ENCODE measurements around the gene UBC.

Gene UBC

GRCh38 chr12:124928095-124928911 is 13.9 kb upstream of the UBC start:
- ChIA-PET CTCF (interaction anchor here (0.6 to 1.7 kb wide), 6 partner anchors 10 to 62 kb away, joined by 3 to 13 read pairs (median 4); partner anchors contain the start of gene UBC), POLR2A (interaction anchor here (0.5 to 4.1 kb wide), 8 partner anchors 10 to 900 kb away, joined by 3 to 48 read pairs (median 6); partner anchors contain the start of gene UBC)
- Histone ChIP-seq H3K36me3 (ENCODE audit: control insufficient read depth in 2 of 2, insufficient read depth in 1 of 2, low read length in 2 of 2) (no peaks in the 10 kb centered on the region), H3K4me3 (ENCODE audit: low read depth, low read length) (peak overlapping the region; percentile 26), H3K27ac (ENCODE audit: extremely low read depth, low read depth, low read length) (no peak overlapping the region), H3K9me3 (ENCODE audit: control insufficient read depth, insufficient read depth, low read depth, low read length) (no peaks in the 10 kb centered on the region), H3K4me1 (ENCODE audit: control insufficient read depth, insufficient read depth, low read length) (no peaks in the 10 kb centered on the region)
- TF ChIP-seq IKZF3 (tag by site-specific recombination; IDR thresholded peaks at IDR 0.05) (0 out of 2 replicates have a peak, but pooled peaks have one; percentile 19), ZNF416 (tag by site-specific recombination; IDR thresholded peaks at IDR 0.05) (no peak), SCRT1 (tag by site-specific recombination; IDR thresholded peaks at IDR 0.05; ENCODE audit: borderline replicate concordance) (peak; percentile 92), PRDM2 (tag by site-specific recombination; IDR thresholded peaks at IDR 0.05; ENCODE audit: borderline replicate concordance) (no peak), SCRT2 (tag by site-specific recombination; IDR thresholded peaks at IDR 0.05) (peak; percentile 85), ZNF776 (tag by site-specific recombination; IDR thresholded peaks at IDR 0.05; ENCODE audit: borderline replicate concordance) (no peak)

DNA sequence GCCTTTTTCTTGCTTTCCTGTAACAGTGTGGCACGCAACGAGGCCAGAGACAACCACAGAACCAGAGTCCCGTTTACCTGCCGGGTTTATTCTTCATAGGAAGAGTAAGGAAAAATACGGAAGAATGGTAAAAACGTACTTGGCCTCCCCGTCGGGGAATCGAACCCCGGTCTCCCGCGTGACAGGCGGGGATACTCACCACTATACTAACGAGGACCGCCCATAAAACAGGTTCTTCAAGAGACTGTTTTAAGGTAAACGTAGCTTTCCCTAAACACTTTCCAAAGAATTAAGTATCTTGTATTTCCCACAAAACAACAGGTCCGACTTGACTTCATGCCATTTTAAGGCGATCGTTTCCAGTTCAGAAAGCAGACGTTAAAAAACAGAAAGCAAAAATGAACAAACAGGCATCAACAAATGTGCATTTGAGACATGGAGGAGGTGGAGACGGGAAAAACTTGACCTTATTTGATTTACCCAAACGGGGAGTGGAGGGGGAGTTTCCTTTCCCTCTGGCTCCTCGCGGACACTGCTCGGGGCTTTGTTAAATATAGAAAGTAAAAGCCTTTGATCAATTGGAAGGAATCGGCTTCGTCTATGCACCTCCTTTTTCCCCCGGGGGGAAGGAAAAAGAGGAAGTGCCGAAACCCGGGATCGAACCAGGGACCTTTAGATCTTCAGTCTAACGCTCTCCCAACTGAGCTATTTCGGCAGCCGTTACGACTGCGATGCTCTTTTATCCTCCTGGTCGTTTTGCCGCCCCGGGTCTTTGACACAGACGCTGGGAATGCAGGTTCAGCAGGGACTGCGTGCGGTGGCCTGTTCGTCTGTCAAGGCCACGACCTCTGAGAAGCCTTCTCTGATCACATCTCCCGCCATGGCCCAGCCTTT is 13.0 kb upstream of the UBC start:
- H3K4me3 ChIP-seq (ENCODE audit: low read depth, low read length) = peak overlapping the region; percentile 71
- ChIA-PET POLR2A (interaction anchor here (0.5 to 4.1 kb wide), 5 partner anchors 11 to 152 kb away, joined by 5 to 48 read pairs (median 10); partner anchors contain the start of gene UBC), CTCF (interaction anchor here (1.0 to 1.7 kb wide), 6 partner anchors 10 to 891 kb away, joined by 3 to 13 read pairs (median 4); partner anchors contain the start of gene UBC)
- H3K4me1 ChIP-seq (ENCODE audit: control insufficient read depth, insufficient read depth, low read length) = no peaks in the 10 kb centered on the region
- peak overlapping the region; percentile 72 for H3K27ac ChIP-seq (ENCODE audit: extremely low read depth, low read depth, low read length)
- H3K36me3 ChIP-seq (ENCODE audit: control insufficient read depth in 2 of 2, insufficient read depth in 1 of 2, low read length in 2 of 2) = no peaks in the 10 kb centered on the region
- H3K9me3 ChIP-seq (ENCODE audit: control insufficient read depth, insufficient read depth, low read depth, low read length) = no peaks in the 10 kb centered on the region
- TF ChIP-seq KLF17 (tag by site-specific recombination; IDR thresholded peaks at IDR 0.05) (peak; percentile 85), TRIM28 (IDR thresholded peaks at IDR 0.05; ENCODE audit: borderline replicate concordance, low read length) (no peak), ZBTB49 (tag by site-specific recombination; IDR thresholded peaks at IDR 0.05; ENCODE audit: low read depth) (no peak), ZNF664 (tag by site-specific recombination; IDR thresholded peaks at IDR 0.05) (0 out of 2 replicates have a peak, but pooled peaks have one; percentile 28), MYNN (tag by site-specific recombination; IDR thresholded peaks at IDR 0.05; ENCODE audit: borderline replicate concordance) (no peak), ZNF596 (tag by site-specific recombination; IDR thresholded peaks at IDR 0.05) (no peak)
- TF ChIP-seq, protein P1, sequence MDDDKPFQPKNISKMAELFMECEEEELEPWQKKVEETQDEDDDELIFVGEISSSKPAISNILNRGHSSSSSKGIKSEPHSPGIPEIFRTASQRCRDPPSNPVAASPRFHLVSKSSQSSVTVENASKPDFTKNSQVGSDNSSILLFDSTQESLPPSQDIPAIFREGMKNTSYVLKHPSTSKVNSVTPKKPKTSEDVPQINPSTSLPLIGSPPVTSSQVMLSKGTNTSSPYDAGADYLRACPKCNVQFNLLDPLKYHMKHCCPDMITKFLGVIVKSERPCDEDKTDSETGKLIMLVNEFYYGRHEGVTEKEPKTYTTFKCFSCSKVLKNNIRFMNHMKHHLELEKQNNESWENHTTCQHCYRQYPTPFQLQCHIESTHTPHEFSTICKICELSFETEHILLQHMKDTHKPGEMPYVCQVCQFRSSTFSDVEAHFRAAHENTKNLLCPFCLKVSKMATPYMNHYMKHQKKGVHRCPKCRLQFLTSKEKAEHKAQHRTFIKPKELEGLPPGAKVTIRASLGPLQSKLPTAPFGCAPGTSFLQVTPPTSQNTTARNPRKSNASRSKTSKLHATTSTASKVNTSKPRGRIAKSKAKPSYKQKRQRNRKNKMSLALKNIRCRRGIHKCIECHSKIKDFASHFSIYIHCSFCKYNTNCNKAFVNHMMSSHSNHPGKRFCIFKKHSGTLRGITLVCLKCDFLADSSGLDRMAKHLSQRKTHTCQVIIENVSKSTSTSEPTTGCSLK (tag by site-specific recombination; IDR thresholded peaks at IDR 0.05) = no peak
- TF ChIP-seq, protein P2, sequence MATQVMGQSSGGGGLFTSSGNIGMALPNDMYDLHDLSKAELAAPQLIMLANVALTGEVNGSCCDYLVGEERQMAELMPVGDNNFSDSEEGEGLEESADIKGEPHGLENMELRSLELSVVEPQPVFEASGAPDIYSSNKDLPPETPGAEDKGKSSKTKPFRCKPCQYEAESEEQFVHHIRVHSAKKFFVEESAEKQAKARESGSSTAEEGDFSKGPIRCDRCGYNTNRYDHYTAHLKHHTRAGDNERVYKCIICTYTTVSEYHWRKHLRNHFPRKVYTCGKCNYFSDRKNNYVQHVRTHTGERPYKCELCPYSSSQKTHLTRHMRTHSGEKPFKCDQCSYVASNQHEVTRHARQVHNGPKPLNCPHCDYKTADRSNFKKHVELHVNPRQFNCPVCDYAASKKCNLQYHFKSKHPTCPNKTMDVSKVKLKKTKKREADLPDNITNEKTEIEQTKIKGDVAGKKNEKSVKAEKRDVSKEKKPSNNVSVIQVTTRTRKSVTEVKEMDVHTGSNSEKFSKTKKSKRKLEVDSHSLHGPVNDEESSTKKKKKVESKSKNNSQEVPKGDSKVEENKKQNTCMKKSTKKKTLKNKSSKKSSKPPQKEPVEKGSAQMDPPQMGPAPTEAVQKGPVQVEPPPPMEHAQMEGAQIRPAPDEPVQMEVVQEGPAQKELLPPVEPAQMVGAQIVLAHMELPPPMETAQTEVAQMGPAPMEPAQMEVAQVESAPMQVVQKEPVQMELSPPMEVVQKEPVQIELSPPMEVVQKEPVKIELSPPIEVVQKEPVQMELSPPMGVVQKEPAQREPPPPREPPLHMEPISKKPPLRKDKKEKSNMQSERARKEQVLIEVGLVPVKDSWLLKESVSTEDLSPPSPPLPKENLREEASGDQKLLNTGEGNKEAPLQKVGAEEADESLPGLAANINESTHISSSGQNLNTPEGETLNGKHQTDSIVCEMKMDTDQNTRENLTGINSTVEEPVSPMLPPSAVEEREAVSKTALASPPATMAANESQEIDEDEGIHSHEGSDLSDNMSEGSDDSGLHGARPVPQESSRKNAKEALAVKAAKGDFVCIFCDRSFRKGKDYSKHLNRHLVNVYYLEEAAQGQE (tag by site-specific recombination; IDR thresholded peaks at IDR 0.05) = peak; percentile 81

Data from HEK293 (cell line).